GM12875 (cell line): ENCODE results near the gene ACAT2.
A peak's percentile ranks its signal among the peaks of the same experiment; 100 is the strongest.

Experiments used
- H3K4me3 ChIP-seq: one replicate; pipeline ENCODE4 v1.5.1; 2011; ENCODE audit warnings: low read depth, low read length, control low read depth
- TF ChIP-seq, protein P1 (sequence below): IDR thresholded peaks from 2 replicates; pipeline ENCODE4 v1.5.1; 2011; ENCODE audit warnings: low read depth, mild to moderate bottlenecking, control low read depth, inconsistent platforms, low read length, moderate library complexity, borderline replicate concordance; ENCODE audit not compliant: insufficient read depth

The ACAT2 gene

DNA sequence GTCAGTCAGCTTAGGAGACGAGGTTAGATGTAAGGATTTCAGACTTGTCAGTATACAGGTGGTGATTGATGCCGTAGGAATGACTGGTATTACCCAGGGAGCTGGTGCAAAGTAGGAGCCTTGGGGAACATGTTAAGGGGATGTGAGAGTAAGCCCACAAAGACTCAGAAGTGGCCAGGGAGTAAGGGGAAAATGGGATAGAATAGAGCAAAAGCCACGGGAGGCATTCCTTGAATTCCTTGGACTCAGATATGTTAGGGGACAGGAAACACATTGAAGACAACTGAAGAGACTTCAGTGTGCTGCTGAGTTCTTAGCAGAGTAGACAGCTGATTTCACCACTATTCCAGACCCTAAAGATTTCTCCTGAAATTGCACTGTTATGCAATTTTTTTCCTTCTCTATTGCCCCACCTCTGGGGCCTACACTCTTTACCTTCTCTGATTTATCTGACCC lies 1.2 kb upstream of the ACAT2 start:
- TF ChIP-seq, protein P1, sequence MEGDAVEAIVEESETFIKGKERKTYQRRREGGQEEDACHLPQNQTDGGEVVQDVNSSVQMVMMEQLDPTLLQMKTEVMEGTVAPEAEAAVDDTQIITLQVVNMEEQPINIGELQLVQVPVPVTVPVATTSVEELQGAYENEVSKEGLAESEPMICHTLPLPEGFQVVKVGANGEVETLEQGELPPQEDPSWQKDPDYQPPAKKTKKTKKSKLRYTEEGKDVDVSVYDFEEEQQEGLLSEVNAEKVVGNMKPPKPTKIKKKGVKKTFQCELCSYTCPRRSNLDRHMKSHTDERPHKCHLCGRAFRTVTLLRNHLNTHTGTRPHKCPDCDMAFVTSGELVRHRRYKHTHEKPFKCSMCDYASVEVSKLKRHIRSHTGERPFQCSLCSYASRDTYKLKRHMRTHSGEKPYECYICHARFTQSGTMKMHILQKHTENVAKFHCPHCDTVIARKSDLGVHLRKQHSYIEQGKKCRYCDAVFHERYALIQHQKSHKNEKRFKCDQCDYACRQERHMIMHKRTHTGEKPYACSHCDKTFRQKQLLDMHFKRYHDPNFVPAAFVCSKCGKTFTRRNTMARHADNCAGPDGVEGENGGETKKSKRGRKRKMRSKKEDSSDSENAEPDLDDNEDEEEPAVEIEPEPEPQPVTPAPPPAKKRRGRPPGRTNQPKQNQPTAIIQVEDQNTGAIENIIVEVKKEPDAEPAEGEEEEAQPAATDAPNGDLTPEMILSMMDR: no peak
- H3K4me3 ChIP-seq: no peak overlapping the region

DNA sequence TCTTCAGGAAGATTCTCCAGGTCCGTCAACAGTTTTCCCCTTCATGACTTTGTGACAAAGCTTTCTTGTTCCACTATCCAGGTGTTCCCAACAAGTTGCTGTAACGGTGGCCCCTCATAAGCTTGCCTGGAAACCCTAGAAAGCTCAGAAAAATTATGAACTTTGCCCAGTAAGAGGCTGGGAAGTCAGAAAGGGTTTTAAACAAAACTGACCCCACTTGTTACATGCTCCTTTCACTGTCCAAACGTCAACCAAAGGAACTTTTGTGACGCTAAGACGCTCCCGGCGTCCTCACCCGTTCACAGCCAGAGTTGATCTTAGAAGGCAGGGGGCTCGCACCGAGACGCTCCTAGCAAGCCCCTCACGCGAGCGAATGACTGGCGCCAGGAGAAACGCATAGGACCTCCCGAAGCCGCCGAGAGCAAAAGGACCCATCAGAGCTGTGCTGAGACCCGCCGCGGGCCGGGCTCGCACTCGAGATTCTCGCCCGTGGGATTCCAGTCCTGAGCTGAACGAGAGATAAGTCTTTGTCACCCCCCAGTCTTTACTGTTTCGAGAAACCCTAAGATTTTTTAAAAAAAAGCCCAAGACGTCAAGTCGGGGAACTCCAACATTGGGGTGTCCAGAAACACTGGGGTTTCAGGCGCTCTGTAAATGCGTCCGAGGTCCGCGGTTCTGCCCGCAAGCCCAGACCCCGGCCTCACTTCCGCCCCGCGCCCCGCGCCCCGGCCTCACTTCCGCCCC lies 544 bp upstream of the ACAT2 start:
- TF ChIP-seq, protein P1: no peak
- H3K4me3 ChIP-seq: peak overlapping the region; percentile 55

DNA sequence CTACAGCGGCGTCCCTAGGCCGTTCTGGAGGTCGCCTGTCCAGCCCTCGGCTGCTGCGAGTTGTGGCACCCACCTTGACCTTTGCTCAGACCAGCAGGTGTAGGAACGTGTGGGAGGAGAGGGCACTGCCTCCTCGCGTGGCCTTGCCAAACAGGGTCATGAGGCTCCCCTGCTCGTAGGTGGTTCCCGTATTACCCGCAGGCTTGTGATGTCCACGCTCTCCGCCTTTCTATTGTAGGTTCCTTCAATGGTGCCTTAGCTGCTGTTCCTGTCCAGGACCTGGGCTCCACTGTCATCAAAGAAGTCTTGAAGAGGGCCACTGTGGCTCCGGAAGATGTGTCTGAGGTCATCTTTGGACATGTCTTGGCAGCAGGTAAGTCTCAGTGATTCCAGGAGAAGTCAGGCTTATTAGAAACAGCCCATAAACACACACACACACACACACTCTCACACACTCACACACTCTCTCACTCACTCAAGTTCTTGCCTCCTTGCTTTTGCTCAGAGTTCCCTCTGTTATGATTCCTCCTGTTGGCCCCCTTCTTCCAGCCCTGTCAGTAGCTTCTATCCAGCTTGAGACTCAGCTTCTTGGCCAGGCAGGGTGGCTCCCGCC lies 942 bp downstream of the ACAT2 start:
- H3K4me3 ChIP-seq: peak overlapping the region; percentile 65
- TF ChIP-seq, protein P1: no peak

DNA sequence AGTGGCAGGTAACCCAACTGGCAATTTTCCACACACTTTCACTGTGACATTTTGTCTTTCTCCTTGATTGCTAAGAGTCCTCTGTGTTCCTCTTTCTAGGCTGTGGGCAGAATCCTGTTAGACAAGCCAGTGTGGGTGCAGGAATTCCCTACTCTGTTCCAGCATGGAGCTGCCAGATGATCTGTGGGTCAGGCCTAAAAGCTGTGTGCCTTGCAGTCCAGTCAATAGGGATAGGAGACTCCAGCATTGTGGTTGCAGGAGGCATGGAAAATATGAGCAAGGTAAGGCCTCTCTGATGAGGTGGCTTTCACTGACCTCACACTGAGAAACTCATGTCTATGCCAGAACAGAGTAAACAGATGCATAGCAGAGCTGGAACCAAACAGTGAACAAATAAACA lies 5.1 kb downstream of the ACAT2 start:
- TF ChIP-seq, protein P1: no peak
- H3K4me3 ChIP-seq: no peak overlapping the region

DNA sequence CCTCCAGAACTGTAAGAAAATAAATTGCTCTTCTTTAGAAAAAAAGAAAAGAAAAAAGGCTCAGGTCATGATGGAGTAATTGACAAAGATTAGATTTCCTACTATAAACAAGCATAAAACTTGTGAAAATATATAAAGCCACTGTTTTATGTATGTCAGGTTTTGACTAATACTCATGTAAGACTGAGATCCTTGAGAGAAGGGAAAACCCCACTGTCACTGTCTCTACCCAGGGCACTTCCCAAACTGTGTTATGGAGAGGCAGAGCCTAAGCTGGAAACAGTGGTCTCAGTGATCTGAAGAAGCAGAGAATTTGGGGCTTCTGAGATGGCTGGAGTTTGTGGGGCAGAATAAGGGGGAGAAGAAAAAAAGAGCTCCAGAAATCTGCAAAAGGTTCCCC lies 7.6 kb downstream of the ACAT2 start:
- TF ChIP-seq, protein P1: no peak
- no peak overlapping the region for H3K4me3 ChIP-seq

DNA sequence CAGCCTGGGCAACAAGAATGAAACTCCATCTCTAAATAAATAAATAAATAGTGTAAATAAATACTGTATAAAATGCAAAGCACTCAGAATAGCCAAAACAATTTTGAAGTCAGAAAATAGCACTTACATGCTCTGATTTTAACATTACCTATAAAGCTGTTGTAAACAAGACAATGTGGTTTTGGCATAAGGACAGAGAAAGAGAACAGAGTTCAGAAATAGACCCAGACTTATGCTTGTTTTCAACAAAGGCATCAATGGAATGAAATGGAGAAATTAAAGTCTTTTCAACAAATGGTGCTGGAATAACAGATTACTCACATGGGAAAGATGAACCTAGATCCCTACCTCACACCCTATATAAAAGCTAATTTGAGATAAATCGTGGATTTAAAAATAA lies 10.4 kb downstream of the ACAT2 start:
- TF ChIP-seq, protein P1: no peak
- no peak overlapping the region for H3K4me3 ChIP-seq
